GM12878 (cell line): ENCODE measurements around the gene ZCCHC9. TPM values are rescaled to one million over a fixed set of nuclear protein-coding genes. Genes with fewer than 3 reads are reported as not detected.

Experiments
- ATAC-seq: fragments of 200-7000 bp; cut with Tn5 transposase; 3 replicates; pipeline ENCODE4 v1.9.1; 2020; ENCODE audit warnings: mild to moderate bottlenecking, moderate library complexity
- BruUV-seq: library from RNA; stranded (reverse); fragments of 400-500 nt; replicated peaks from 2 replicates; lab custom pipeline; 2021; lab: Mats Ljungman, UMichigan
- CTCF ChIA-PET: fragments of 300-600 bp; sonication (Branson Sonifier 250); formaldehyde crosslinking; extraction: SDS; loops from one replicate; lab custom pipeline; 2021; ENCODE audit warnings: inconsistent platforms; lab: Yijun Ruan, JAX
- POLR2A ChIA-PET: fragments of 350-600 bp; formaldehyde crosslinking; extraction: SDS; loops from one replicate; lab custom pipeline; 2021; ENCODE audit warnings: inconsistent platforms; lab: Charles Lee
- RAD21 ChIA-PET: fragments of 300-600 bp; sonication (Branson Sonifier 250); formaldehyde crosslinking; loops from one replicate; lab custom pipeline; 2023; ENCODE audit warnings: antibody characterized with exemption; ENCODE audit not compliant: unreplicated experiment; lab: Charles Lee
- SMC1A ChIA-PET: fragments of 300-600 bp; sonication (Branson Sonifier 250); formaldehyde crosslinking; loops from one replicate; lab custom pipeline; 2023; ENCODE audit not compliant: unreplicated experiment, uncharacterized antibody; lab: Charles Lee
- DNase-seq: peaks from one replicate; pipeline ENCODE4 v3.0.0-alpha.2; 2011; ENCODE audit warnings: low read depth, low spot score
- FAIRE-seq: peaks from 3 replicates; lab custom pipeline; 2011; peaks lifted over from hg19 to GRCh38; lab: Jason Lieb, UNC
- H2AFZ ChIP-seq: 2 replicates; pipeline ENCODE4 v1.6.0; 2011; ENCODE audit warnings: low read depth, low read length, control low read depth; ENCODE audit not compliant: control insufficient read depth
- H3K27ac ChIP-seq: 2 replicates; pipeline ENCODE4 v1.5.1; 2011; ENCODE audit warnings: control low read depth; ENCODE audit not compliant: control insufficient read depth, insufficient read depth
- H3K27me3 ChIP-seq, 2 experiments: replicated peaks in 1 of 2; 2 replicates each; pipeline versions ENCODE4 v1.6.0 to v1.6.1; 2011; ENCODE audit warnings: low read length in 1 of 2; ENCODE audit not compliant: control insufficient read depth in 2 of 2, insufficient read depth in 2 of 2
- H3K36me3 ChIP-seq, 2 experiments: 2 replicates each; pipeline ENCODE4 v1.5.1; 2011; ENCODE audit warnings: low read length in 1 of 2; ENCODE audit not compliant: control insufficient read depth in 2 of 2, insufficient read depth in 2 of 2
- H3K4me1 ChIP-seq: 2 replicates; pipeline ENCODE4 v1.6.1; 2011; ENCODE audit warnings: mild to moderate bottlenecking, low read length, moderate library complexity, mixed read lengths; ENCODE audit not compliant: control insufficient read depth, insufficient read depth
- H3K4me2 ChIP-seq: 2 replicates; pipeline ENCODE4 v1.6.0; 2011; ENCODE audit warnings: control low read depth; ENCODE audit not compliant: control insufficient read depth, insufficient read depth
- H3K4me3 ChIP-seq: fragments of 200-600 bp; sonication (generic); 2 replicates; pipeline ENCODE4 v1.5.1; 2016
- H3K79me2 ChIP-seq: 2 replicates; pipeline ENCODE4 v1.6.0; 2011; ENCODE audit warnings: low read length; ENCODE audit not compliant: control insufficient read depth, insufficient read depth
- H3K9ac ChIP-seq: 2 replicates; pipeline ENCODE4 v1.8.0; 2011; ENCODE audit warnings: low read length, control low read depth, mixed read lengths; ENCODE audit not compliant: control insufficient read depth, insufficient read depth
- H3K9me3 ChIP-seq: replicated peaks from 3 replicates; pipeline ENCODE4 v1.5.1; 2011; ENCODE audit warnings: mild to moderate bottlenecking, low read length; ENCODE audit not compliant: control insufficient read depth, insufficient read depth
- H4K20me1 ChIP-seq: 2 replicates; pipeline ENCODE4 v1.6.0; 2011; ENCODE audit not compliant: control insufficient read depth, insufficient read depth
- EED ChIP-seq: sonication (generic); IDR thresholded peaks from 2 replicates; pipeline ENCODE4 v1.6.1; 2016; ENCODE audit warnings: antibody characterized with exemption, low read depth
- EP300 ChIP-seq, 2 experiments: fragments of 150-350 bp in 1 of 2; IDR thresholded peaks; 2 replicates each; pipeline ENCODE4 v1.6.1; 2011 to 2012; ENCODE audit warnings: low read depth in 2 of 2, low read length in 2 of 2, borderline replicate concordance in 1 of 2, improper control_type of control experiment in 1 of 2, inconsistent platforms in 1 of 2; ENCODE audit not compliant: control insufficient read depth in 1 of 2
- MYC ChIP-seq: IDR thresholded peaks from 2 replicates; pipeline ENCODE4 v1.6.1; 2011; ENCODE audit warnings: mild to moderate bottlenecking, low read length, moderate library complexity, inconsistent platforms; ENCODE audit not compliant: insufficient read depth, insufficient replicate concordance, insufficient read length, severe bottlenecking
- RFX5 ChIP-seq: IDR thresholded peaks from 2 replicates; pipeline ENCODE4 v1.6.1; 2011; ENCODE audit warnings: low read depth, low read length, improper control_type of control experiment
- SPI1 ChIP-seq: IDR thresholded peaks from 2 replicates; pipeline ENCODE4 v1.6.1; 2011; ENCODE audit warnings: low read depth, mild to moderate bottlenecking, low read length, moderate library complexity, borderline replicate concordance; ENCODE audit not compliant: insufficient read depth
- WGBS: methylation state at CpG from one replicate; pipeline ENCODE4 v1.1.6; 2016; ENCODE audit warnings: low lambda C conversion rate; ENCODE audit not compliant: insufficient replicate concordance, insufficient coverage; ENCODE audit errors: missing lambda C conversion rate; 5-methylcytosine and 5-hydroxymethylcytosine counted together
- in situ Hi-C: fragments of 300-500 bp; cut with MboI; formaldehyde crosslinking; loops from 9 replicates; pipeline ENCODE4 v1.14.3; 2018; ENCODE audit warnings: mixed read lengths
- intact Hi-C: fragments of 100-400 bp; cut with micrococcal nuclease; formaldehyde crosslinking; loops from one replicate; pipeline ENCODE4 v1.14.2; 2022; ENCODE audit not compliant: unreplicated experiment
- polyA plus RNA-seq, 11 experiments: library from polyadenylated mRNA; depleted of rRNA in 4 of 11; unstranded in 6 of 11; stranded (reverse) in 5 of 11; fragments of >200 nt; fragmentation: Nextera tagmentation in 4 of 11; fragmentation: Illumina TruSeq in 1 of 11; extraction: Ambion mirVana in 4 of 11; extraction: Trizol in 1 of 11; gene quantifications; 1 replicate in 1 of 11; 2 replicates in 10 of 11; pipeline versions ENCODE4 v1.2.1 to v1.2.3, GENCODE V29; 2011 to 2016; ENCODE audit warnings: inconsistent platforms in 2 of 11, missing spikeins in 2 of 11, low read depth in 1 of 11
- total RNA-seq, 4 experiments: library from RNA; depleted of rRNA in 3 of 4; stranded (reverse); fragments of >200 nt in 3 of 4; fragmentation: Illumina TruSeq in 1 of 4; extraction: Trizol in 1 of 4; gene quantifications; 2 replicates each; pipeline versions ENCODE4 v1.2.1 to v1.2.3, GENCODE V29; 2013 to 2021
- TF ChIP-seq, protein P1 (sequence below): IDR thresholded peaks from 2 replicates; pipeline ENCODE4 v1.6.1; 2011; ENCODE audit warnings: low read depth, low read length, improper control_type of control experiment, borderline replicate concordance
- TF ChIP-seq, protein P2 (sequence below): fragments of 450-650 bp; IDR thresholded peaks from 2 replicates; pipeline ENCODE4 v1.6.1; 2017; ENCODE audit warnings: mild to moderate bottlenecking, moderate library complexity

Gene ZCCHC9
- total and polyA plus RNA-seq, 10 of the 15 experiments (the other 5 are each of a cell fraction or from before 2014, with no cell fraction given) = 22.0 to 57.7 (median 34.5) TPM

- Histone ChIP-seq H3K27me3 (peaks cover 0 to 3% of the 10 kb centered on the region in 2 experiments; a peak in 1 of 4 replicates), H3K9ac (no peak overlapping the region), H3K4me1 (no peaks in the 10 kb centered on the region), H4K20me1 (no peaks in the 10 kb centered on the region), H3K9me3 (no peaks in the 10 kb centered on the region), H2AFZ (no peak overlapping the region), H3K27ac (no peak overlapping the region), H3K4me2 (no peak overlapping the region), H3K36me3 (no peaks in the 10 kb centered on the region), H3K4me3 (no peak overlapping the region), H3K79me2 (no peaks in the 10 kb centered on the region)
- no TSS peak for BruUV-seq
- intact Hi-C loops = no loop called here
- no peak for ATAC-seq
- TF ChIP-seq EED = no peak
- TF ChIP-seq RFX5 = no peak
- in situ Hi-C loops = no loop called here
- ChIA-PET CTCF (no interaction called here), SMC1A (no interaction called here), POLR2A (no interaction called here), RAD21 (no interaction called here)
- no peak for DNase-seq
- 47% methylated on average over 2 of the region's 2 CpGs for WGBS
- no peak for FAIRE-seq
Observed at GRCh38 chr5:81354093-81354492, 52.7 kb downstream of the ZCCHC9 start.

GRCh38 chr5:81355291-81356251, 54.2 kb downstream of the ZCCHC9 start:
- Histone ChIP-seq H3K9me3 (no peaks in the 10 kb centered on the region), H3K27ac (no peak overlapping the region), H3K79me2 (no peaks in the 10 kb centered on the region), H3K4me3 (no peak overlapping the region), H2AFZ (no peak overlapping the region), H3K27me3 (peaks cover 0 to 3% of the 10 kb centered on the region in 2 experiments; a peak in 2 of 4 replicates), H3K4me2 (no peak overlapping the region), H3K4me1 (no peaks in the 10 kb centered on the region), H3K36me3 (no peaks in the 10 kb centered on the region), H3K9ac (no peak overlapping the region), H4K20me1 (no peaks in the 10 kb centered on the region)
- intact Hi-C loops = no loop called here
- ChIA-PET POLR2A (no interaction called here), SMC1A (no interaction called here), CTCF (no interaction called here), RAD21 (no interaction called here)
- ATAC-seq = no peak
- BruUV-seq = no TSS peak
- in situ Hi-C loops = no loop called here
- no peak for DNase-seq
- WGBS = 33% methylated on average over 10 of the region's 11 CpGs
- no peak for FAIRE-seq
- TF ChIP-seq, protein P1, sequence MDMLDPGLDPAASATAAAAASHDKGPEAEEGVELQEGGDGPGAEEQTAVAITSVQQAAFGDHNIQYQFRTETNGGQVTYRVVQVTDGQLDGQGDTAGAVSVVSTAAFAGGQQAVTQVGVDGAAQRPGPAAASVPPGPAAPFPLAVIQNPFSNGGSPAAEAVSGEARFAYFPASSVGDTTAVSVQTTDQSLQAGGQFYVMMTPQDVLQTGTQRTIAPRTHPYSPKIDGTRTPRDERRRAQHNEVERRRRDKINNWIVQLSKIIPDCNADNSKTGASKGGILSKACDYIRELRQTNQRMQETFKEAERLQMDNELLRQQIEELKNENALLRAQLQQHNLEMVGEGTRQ = no peak
- TF ChIP-seq, protein P2, sequence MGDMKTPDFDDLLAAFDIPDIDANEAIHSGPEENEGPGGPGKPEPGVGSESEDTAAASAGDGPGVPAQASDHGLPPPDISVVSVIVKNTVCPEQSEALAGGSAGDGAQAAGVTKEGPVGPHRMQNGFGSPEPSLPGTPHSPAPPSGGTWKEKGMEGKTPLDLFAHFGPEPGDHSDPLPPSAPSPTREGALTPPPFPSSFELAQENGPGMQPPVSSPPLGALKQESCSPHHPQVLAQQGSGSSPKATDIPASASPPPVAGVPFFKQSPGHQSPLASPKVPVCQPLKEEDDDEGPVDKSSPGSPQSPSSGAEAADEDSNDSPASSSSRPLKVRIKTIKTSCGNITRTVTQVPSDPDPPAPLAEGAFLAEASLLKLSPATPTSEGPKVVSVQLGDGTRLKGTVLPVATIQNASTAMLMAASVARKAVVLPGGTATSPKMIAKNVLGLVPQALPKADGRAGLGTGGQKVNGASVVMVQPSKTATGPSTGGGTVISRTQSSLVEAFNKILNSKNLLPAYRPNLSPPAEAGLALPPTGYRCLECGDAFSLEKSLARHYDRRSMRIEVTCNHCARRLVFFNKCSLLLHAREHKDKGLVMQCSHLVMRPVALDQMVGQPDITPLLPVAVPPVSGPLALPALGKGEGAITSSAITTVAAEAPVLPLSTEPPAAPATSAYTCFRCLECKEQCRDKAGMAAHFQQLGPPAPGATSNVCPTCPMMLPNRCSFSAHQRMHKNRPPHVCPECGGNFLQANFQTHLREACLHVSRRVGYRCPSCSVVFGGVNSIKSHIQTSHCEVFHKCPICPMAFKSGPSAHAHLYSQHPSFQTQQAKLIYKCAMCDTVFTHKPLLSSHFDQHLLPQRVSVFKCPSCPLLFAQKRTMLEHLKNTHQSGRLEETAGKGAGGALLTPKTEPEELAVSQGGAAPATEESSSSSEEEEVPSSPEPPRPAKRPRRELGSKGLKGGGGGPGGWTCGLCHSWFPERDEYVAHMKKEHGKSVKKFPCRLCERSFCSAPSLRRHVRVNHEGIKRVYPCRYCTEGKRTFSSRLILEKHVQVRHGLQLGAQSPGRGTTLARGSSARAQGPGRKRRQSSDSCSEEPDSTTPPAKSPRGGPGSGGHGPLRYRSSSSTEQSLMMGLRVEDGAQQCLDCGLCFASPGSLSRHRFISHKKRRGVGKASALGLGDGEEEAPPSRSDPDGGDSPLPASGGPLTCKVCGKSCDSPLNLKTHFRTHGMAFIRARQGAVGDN = no peak
- TF ChIP-seq MYC (no peak), SPI1 (no peak), EP300 (IDR thresholded peaks at IDR 0.05; ENCODE audit: borderline replicate concordance in 1 of 2, control insufficient read depth in 1 of 2, low read depth in 2 of 2, low read length in 2 of 2) (no peak)
